Measurements from ENCODE around the gene PRC1.

GRCh38 chr15:91007266-91007665, 12.9 kb upstream of the PRC1 start:
- TF ChIP-seq ZBTB43 (CRISPR knock-in tag; conservative IDR thresholded peaks at IDR 0.05) (no peak), MLLT10 (CRISPR knock-in tag; IDR thresholded peaks at IDR 0.05) (no peak), MAFK (conservative IDR thresholded peaks at IDR 0.05 in 1 of 2, IDR thresholded peaks at IDR 0.05 in 1 of 2; ENCODE audit: low read length in 2 of 2) (no peak), POLR2A (IDR thresholded peaks at IDR 0.05; ENCODE audit: insufficient read depth in 1 of 2, low read depth in 2 of 2, low read length in 2 of 2) (no peak), KAT7 (CRISPR knock-in tag; IDR thresholded peaks at IDR 0.05; ENCODE audit: borderline replicate concordance) (no peak), CHD2 (IDR thresholded peaks at IDR 0.05; ENCODE audit: low read depth, low read length) (no peak), ZNF432 (CRISPR knock-in tag; IDR thresholded peaks at IDR 0.05; ENCODE audit: borderline replicate concordance) (no peak), WIZ (CRISPR knock-in tag; IDR thresholded peaks at IDR 0.05) (no peak), BRCA1 (CRISPR knock-in tag; IDR thresholded peaks at IDR 0.05) (no peak)
- TF ChIP-seq, protein P1, sequence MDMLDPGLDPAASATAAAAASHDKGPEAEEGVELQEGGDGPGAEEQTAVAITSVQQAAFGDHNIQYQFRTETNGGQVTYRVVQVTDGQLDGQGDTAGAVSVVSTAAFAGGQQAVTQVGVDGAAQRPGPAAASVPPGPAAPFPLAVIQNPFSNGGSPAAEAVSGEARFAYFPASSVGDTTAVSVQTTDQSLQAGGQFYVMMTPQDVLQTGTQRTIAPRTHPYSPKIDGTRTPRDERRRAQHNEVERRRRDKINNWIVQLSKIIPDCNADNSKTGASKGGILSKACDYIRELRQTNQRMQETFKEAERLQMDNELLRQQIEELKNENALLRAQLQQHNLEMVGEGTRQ (IDR thresholded peaks at IDR 0.05; ENCODE audit: low read depth, low read length): no peak
- TF ChIP-seq, protein P1 (CRISPR knock-in tag; IDR thresholded peaks at IDR 0.05; ENCODE audit: borderline replicate concordance): no peak
- TF ChIP-seq, protein P2, sequence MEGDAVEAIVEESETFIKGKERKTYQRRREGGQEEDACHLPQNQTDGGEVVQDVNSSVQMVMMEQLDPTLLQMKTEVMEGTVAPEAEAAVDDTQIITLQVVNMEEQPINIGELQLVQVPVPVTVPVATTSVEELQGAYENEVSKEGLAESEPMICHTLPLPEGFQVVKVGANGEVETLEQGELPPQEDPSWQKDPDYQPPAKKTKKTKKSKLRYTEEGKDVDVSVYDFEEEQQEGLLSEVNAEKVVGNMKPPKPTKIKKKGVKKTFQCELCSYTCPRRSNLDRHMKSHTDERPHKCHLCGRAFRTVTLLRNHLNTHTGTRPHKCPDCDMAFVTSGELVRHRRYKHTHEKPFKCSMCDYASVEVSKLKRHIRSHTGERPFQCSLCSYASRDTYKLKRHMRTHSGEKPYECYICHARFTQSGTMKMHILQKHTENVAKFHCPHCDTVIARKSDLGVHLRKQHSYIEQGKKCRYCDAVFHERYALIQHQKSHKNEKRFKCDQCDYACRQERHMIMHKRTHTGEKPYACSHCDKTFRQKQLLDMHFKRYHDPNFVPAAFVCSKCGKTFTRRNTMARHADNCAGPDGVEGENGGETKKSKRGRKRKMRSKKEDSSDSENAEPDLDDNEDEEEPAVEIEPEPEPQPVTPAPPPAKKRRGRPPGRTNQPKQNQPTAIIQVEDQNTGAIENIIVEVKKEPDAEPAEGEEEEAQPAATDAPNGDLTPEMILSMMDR (CRISPR knock-in tag; IDR thresholded peaks at IDR 0.05): no peak

Measured in HepG2 (cell line).